HepG2 (cell line): ENCODE measurements around the gene LHPP. TPM values are rescaled to one million over a fixed set of nuclear protein-coding genes. Genes with fewer than 3 reads are reported as not detected.

Source experiments
- ATAD3A ChIP-seq: sonication (generic); formaldehyde crosslinking; IDR thresholded peaks from 2 replicates; pipeline ENCODE4 v1.4.0; 2020; ENCODE audit warnings: missing genetic modification reagents
- PHF21A ChIP-seq: sonication (generic); formaldehyde crosslinking; IDR thresholded peaks from 2 replicates; pipeline ENCODE4 v1.5.0; 2020; ENCODE audit warnings: mild to moderate bottlenecking, missing genetic modification reagents
- PRMT3 ChIP-seq: sonication (generic); formaldehyde crosslinking; IDR thresholded peaks from 2 replicates; pipeline ENCODE4 v1.8.1; 2022; ENCODE audit warnings: low read depth, mild to moderate bottlenecking, moderate library complexity, missing genetic modification reagents, borderline replicate concordance
- TBX2 ChIP-seq: sonication (generic); formaldehyde crosslinking; IDR thresholded peaks from 2 replicates; pipeline ENCODE4 v1.5.0; 2020; ENCODE audit warnings: missing genetic modification reagents, mild to moderate bottlenecking, borderline replicate concordance
- THYN1 ChIP-seq: sonication (generic); formaldehyde crosslinking; IDR thresholded peaks from 2 replicates; pipeline ENCODE4 v1.8.1; 2023; ENCODE audit warnings: low read depth, mild to moderate bottlenecking, moderate library complexity, missing genetic modification reagents, borderline replicate concordance
- TOPORS ChIP-seq: sonication (generic); formaldehyde crosslinking; IDR thresholded peaks from 2 replicates; pipeline ENCODE4 v1.8.0; 2023; ENCODE audit warnings: mild to moderate bottlenecking, missing genetic modification reagents
- ZNF337 ChIP-seq: sonication (generic); formaldehyde crosslinking; IDR thresholded peaks from 2 replicates; pipeline ENCODE4 v1.5.1; 2020; ENCODE audit warnings: missing genetic modification reagents, low read depth, mild to moderate bottlenecking, borderline replicate concordance
- ZNF747 ChIP-seq: sonication (generic); formaldehyde crosslinking; IDR thresholded peaks from 2 replicates; pipeline ENCODE4 v1.8.1; 2023; ENCODE audit warnings: missing genetic modification reagents, mild to moderate bottlenecking, borderline replicate concordance
- ZNF792 ChIP-seq: IDR thresholded peaks from 2 replicates; pipeline ENCODE4 v1.6.1; 2016
- polyA plus RNA-seq, 8 experiments: library from polyadenylated mRNA; depleted of rRNA in 3 of 8; stranded (reverse) in 7 of 8; unstranded in 1 of 8; fragments of >200 nt; fragmentation: Illumina TruSeq in 4 of 8; extraction: Trizol in 4 of 8; gene quantifications; 2 replicates each; pipeline versions ENCODE4 v1.2.1 to v1.2.3, GENCODE V29; 2011 to 2016; ENCODE audit warnings: low read depth in 4 of 8, missing spikeins in 1 of 8, mixed read lengths in 1 of 8; ENCODE audit not compliant: insufficient read depth in 1 of 8
- total RNA-seq, 5 experiments: library from RNA; depleted of rRNA; stranded (reverse); fragments of >200 nt; fragmentation: Illumina TruSeq; extraction: Trizol; gene quantifications; 2 replicates each; pipeline ENCODE4 v1.2.3, GENCODE V29; 2016; ENCODE audit warnings: low read depth in 1 of 5
- TF ChIP-seq, protein P1 (sequence below): sonication (generic); formaldehyde crosslinking; IDR thresholded peaks from 2 replicates; pipeline ENCODE4 v1.5.0; 2020; ENCODE audit warnings: mild to moderate bottlenecking, missing genetic modification reagents, borderline replicate concordance
- TF ChIP-seq, protein P2 (sequence below): sonication (generic); formaldehyde crosslinking; IDR thresholded peaks from 2 replicates; pipeline ENCODE4 v1.8.1; 2023; ENCODE audit warnings: mild to moderate bottlenecking, missing genetic modification reagents
- TF ChIP-seq, protein P3 (sequence below): sonication (generic); formaldehyde crosslinking; IDR thresholded peaks from 2 replicates; pipeline ENCODE4 v1.5.0; 2020; ENCODE audit warnings: mild to moderate bottlenecking, missing genetic modification reagents, borderline replicate concordance

Gene LHPP
- total and polyA plus RNA-seq, 2 of the 13 experiments (the other 11 are each of a cell fraction or from before 2014, with no cell fraction given) = 5.2 to 13.1 TPM

DNA sequence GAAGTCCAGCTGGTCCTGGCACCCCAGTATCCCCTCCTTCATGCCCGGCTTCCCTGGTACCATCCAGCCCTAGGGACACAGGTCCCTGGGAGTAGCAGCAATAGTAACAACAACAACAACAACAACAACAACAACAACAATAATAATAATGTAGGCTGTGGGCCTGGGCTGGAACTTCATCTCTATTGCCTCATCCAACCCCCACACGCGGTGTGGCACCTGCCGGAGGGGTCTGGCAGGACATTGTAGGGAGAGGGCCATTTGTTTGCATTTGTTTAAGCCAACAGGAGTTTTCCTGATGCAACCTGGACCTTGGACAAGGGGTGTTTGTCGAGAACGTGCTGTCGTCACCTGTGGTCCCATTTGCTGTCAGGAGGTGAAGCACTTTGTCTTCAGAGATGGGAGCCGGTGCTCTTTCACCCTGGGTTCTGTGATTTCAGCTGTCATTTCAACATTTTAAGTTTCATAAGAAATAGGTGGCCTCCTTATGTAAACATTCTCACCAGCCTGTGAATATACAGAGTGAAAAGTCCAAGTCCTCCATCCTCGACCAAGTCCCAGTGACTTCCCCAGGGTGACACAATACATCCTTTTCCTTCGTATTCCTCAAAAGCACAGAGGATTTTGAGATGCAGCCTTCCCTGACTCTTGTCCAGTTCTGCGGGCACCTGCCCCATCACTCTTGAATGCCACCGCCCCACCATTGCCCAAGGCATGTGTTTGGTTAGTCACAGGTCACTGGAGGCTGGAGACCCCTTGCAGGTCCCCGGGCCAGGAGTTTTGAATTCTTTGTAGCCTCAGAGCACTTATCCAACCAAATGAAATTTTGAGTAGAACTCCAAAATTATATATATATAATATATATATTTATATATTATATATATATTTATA is 9.2 kb downstream of the LHPP start (continued):
- TF ChIP-seq, protein P1, sequence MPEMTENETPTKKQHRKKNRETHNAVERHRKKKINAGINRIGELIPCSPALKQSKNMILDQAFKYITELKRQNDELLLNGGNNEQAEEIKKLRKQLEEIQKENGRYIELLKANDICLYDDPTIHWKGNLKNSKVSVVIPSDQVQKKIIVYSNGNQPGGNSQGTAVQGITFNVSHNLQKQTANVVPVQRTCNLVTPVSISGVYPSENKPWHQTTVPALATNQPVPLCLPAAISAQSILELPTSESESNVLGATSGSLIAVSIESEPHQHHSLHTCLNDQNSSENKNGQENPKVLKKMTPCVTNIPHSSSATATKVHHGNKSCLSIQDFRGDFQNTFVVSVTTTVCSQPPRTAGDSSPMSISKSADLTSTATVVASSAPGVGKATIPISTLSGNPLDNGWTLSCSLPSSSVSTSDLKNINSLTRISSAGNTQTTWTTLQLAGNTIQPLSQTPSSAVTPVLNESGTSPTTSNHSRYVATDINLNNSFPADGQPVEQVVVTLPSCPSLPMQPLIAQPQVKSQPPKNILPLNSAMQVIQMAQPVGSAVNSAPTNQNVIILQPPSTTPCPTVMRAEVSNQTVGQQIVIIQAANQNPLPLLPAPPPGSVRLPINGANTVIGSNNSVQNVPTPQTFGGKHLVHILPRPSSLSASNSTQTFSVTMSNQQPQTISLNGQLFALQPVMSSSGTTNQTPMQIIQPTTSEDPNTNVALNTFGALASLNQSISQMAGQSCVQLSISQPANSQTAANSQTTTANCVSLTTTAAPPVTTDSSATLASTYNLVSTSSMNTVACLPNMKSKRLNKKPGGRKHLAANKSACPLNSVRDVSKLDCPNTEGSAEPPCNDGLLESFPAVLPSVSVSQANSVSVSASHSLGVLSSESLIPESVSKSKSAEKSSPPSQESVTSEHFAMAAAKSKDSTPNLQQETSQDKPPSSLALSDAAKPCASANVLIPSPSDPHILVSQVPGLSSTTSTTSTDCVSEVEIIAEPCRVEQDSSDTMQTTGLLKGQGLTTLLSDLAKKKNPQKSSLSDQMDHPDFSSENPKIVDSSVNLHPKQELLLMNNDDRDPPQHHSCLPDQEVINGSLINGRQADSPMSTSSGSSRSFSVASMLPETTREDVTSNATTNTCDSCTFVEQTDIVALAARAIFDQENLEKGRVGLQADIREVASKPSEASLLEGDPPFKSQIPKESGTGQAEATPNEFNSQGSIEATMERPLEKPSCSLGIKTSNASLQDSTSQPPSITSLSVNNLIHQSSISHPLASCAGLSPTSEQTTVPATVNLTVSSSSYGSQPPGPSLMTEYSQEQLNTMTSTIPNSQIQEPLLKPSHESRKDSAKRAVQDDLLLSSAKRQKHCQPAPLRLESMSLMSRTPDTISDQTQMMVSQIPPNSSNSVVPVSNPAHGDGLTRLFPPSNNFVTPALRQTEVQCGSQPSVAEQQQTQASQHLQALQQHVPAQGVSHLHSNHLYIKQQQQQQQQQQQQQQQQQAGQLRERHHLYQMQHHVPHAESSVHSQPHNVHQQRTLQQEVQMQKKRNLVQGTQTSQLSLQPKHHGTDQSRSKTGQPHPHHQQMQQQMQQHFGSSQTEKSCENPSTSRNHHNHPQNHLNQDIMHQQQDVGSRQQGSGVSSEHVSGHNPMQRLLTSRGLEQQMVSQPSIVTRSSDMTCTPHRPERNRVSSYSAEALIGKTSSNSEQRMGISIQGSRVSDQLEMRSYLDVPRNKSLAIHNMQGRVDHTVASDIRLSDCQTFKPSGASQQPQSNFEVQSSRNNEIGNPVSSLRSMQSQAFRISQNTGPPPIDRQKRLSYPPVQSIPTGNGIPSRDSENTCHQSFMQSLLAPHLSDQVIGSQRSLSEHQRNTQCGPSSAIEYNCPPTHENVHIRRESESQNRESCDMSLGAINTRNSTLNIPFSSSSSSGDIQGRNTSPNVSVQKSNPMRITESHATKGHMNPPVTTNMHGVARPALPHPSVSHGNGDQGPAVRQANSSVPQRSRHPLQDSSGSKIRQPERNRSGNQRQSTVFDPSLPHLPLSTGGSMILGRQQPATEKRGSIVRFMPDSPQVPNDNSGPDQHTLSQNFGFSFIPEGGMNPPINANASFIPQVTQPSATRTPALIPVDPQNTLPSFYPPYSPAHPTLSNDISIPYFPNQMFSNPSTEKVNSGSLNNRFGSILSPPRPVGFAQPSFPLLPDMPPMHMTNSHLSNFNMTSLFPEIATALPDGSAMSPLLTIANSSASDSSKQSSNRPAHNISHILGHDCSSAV = peak; percentile 65; the same call in 1 of the 2 replicates
- TF ChIP-seq ATAD3A = no peak
- TF ChIP-seq TBX2 = peak; percentile 99
- TF ChIP-seq, protein P2, sequence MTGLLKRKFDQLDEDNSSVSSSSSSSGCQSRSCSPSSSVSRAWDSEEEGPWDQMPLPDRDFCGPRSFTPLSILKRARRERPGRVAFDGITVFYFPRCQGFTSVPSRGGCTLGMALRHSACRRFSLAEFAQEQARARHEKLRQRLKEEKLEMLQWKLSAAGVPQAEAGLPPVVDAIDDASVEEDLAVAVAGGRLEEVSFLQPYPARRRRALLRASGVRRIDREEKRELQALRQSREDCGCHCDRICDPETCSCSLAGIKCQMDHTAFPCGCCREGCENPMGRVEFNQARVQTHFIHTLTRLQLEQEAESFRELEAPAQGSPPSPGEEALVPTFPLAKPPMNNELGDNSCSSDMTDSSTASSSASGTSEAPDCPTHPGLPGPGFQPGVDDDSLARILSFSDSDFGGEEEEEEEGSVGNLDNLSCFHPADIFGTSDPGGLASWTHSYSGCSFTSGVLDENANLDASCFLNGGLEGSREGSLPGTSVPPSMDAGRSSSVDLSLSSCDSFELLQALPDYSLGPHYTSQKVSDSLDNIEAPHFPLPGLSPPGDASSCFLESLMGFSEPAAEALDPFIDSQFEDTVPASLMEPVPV (CRISPR knock-in tag) = peak; percentile 78
- TF ChIP-seq PRMT3 (CRISPR knock-in tag) = 0 out of 2 replicates have a peak, but pooled peaks have one; percentile 60
- TF ChIP-seq PHF21A = peak; percentile 98
- TF ChIP-seq ZNF792 (CRISPR knock-in tag) = no peak
- no peak for TF ChIP-seq ZNF337
- TF ChIP-seq THYN1 (CRISPR knock-in tag) = no peak
- TF ChIP-seq TOPORS (CRISPR knock-in tag) = 0 out of 2 replicates have a peak, but pooled peaks have one; percentile 46
- TF ChIP-seq, protein P3, sequence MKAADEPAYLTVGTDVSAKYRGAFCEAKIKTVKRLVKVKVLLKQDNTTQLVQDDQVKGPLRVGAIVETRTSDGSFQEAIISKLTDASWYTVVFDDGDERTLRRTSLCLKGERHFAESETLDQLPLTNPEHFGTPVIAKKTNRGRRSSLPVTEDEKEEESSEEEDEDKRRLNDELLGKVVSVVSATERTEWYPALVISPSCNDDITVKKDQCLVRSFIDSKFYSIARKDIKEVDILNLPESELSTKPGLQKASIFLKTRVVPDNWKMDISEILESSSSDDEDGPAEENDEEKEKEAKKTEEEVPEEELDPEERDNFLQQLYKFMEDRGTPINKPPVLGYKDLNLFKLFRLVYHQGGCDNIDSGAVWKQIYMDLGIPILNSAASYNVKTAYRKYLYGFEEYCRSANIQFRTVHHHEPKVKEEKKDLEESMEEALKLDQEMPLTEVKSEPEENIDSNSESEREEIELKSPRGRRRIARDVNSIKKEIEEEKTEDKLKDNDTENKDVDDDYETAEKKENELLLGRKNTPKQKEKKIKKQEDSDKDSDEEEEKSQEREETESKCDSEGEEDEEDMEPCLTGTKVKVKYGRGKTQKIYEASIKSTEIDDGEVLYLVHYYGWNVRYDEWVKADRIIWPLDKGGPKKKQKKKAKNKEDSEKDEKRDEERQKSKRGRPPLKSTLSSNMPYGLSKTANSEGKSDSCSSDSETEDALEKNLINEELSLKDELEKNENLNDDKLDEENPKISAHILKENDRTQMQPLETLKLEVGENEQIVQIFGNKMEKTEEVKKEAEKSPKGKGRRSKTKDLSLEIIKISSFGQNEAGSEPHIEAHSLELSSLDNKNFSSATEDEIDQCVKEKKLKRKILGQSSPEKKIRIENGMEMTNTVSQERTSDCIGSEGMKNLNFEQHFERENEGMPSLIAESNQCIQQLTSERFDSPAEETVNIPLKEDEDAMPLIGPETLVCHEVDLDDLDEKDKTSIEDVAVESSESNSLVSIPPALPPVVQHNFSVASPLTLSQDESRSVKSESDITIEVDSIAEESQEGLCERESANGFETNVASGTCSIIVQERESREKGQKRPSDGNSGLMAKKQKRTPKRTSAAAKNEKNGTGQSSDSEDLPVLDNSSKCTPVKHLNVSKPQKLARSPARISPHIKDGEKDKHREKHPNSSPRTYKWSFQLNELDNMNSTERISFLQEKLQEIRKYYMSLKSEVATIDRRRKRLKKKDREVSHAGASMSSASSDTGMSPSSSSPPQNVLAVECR (CRISPR knock-in tag) = peak; percentile 82; the same call in 1 of the 2 replicates
- peak; percentile 54; the same call in 1 of the 2 replicates for TF ChIP-seq ZNF747
